ENCODE results near the gene NAXE. TPM values are rescaled to one million over a fixed set of nuclear protein-coding genes. Genes with fewer than 3 reads are reported as not detected.

Gene NAXE
- total and polyA plus RNA-seq, 2 of the 13 experiments (the other 11 are each of a cell fraction or from before 2014, with no cell fraction given) = 39.4 to 59.4 TPM

DNA sequence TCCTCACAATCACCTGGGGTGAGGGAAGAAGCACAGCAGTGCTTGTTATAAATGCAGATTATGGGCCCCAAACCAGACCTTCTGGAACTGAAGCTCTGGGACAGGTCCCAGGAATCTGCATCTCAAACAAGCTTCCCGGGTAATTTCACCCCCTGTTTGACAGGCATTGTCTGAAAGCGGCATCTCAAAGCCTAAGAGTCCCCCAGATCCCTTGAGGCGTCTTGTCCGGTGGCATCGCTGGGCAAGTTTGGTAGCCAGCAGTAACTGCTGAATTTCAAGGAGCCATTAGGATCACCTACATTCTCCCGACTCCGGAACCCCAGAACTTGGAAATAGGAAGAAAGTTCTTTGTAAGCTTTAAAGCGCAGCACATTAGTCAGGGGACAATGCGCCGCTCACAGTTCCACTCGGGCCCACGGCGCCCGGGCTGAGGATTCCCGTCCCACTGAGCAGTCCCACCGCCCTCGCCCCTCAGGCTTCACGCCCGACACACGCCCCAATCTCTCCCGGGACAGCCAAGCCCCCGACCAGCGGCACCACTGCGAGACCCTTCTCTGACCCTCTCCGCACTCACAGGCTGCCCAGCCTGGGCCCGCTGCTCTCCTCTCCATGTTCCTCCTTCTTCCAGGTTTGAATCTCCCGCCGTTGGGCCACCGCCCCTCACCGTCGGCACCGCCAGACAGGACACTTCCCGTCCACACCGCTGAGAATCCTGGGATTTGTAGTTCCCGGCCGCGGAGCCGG, 19.5 kb upstream of the NAXE start, which contains the start of gene IQGAP3 (continued):
- TF ChIP-seq ZNF33A (CRISPR knock-in tag; IDR thresholded peaks at IDR 0.05; ENCODE audit: borderline replicate concordance) (no peak), ZNF33B (CRISPR knock-in tag; IDR thresholded peaks at IDR 0.05) (no peak), ZSCAN9 (CRISPR knock-in tag; IDR thresholded peaks at IDR 0.05; ENCODE audit: borderline replicate concordance) (no peak), NR2F1 (CRISPR knock-in tag; IDR thresholded peaks at IDR 0.05) (no peak), ELF4 (CRISPR knock-in tag; IDR thresholded peaks at IDR 0.05; ENCODE audit: borderline replicate concordance) (no peak), HMG20A (CRISPR knock-in tag; IDR thresholded peaks at IDR 0.05; ENCODE audit: borderline replicate concordance) (no peak), ZNF775 (CRISPR knock-in tag; IDR thresholded peaks at IDR 0.05; ENCODE audit: borderline replicate concordance) (no peak), HNRNPLL (IDR thresholded peaks at IDR 0.05; ENCODE audit: low read depth, low read length, poor library complexity, severe bottlenecking) (no peak), ZNF124 (CRISPR knock-in tag; IDR thresholded peaks at IDR 0.05) (no peak), PHB2 (IDR thresholded peaks at IDR 0.05; ENCODE audit: partially characterized antibody) (no peak), SRF (IDR thresholded peaks at IDR 0.05; ENCODE audit: low read depth, low read length) (no peak), ZFP90 (CRISPR knock-in tag; IDR thresholded peaks at IDR 0.05; ENCODE audit: borderline replicate concordance) (no peak; the same call in 1 of the 2 replicates), RFX3 (CRISPR knock-in tag; IDR thresholded peaks at IDR 0.05) (no peak), TOPORS (CRISPR knock-in tag; IDR thresholded peaks at IDR 0.05) (peak; percentile 62; the same call in 1 of the 2 replicates), ZNF468 (CRISPR knock-in tag; IDR thresholded peaks at IDR 0.05) (no peak), TOE1 (CRISPR knock-in tag; IDR thresholded peaks at IDR 0.05) (no peak)
- TF ChIP-seq, protein P1, sequence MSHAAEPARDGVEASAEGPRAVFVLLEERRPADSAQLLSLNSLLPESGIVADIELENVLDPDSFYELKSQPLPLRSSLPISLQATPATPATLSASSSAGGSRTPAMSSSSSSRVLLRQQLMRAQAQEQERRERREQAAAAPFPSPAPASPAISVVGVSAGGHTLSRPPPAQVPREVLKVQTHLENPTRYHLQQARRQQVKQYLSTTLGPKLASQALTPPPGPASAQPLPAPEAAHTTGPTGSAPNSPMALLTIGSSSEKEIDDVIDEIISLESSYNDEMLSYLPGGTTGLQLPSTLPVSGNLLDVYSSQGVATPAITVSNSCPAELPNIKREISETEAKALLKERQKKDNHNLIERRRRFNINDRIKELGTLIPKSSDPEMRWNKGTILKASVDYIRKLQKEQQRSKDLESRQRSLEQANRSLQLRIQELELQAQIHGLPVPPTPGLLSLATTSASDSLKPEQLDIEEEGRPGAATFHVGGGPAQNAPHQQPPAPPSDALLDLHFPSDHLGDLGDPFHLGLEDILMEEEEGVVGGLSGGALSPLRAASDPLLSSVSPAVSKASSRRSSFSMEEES (CRISPR knock-in tag; IDR thresholded peaks at IDR 0.05) = 0 out of 2 replicates have a peak, but pooled peaks have one; percentile 43
- TF ChIP-seq, protein P2, sequence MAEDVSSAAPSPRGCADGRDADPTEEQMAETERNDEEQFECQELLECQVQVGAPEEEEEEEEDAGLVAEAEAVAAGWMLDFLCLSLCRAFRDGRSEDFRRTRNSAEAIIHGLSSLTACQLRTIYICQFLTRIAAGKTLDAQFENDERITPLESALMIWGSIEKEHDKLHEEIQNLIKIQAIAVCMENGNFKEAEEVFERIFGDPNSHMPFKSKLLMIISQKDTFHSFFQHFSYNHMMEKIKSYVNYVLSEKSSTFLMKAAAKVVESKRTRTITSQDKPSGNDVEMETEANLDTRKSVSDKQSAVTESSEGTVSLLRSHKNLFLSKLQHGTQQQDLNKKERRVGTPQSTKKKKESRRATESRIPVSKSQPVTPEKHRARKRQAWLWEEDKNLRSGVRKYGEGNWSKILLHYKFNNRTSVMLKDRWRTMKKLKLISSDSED (CRISPR knock-in tag; IDR thresholded peaks at IDR 0.05) = no peak
- TF ChIP-seq, protein P3, sequence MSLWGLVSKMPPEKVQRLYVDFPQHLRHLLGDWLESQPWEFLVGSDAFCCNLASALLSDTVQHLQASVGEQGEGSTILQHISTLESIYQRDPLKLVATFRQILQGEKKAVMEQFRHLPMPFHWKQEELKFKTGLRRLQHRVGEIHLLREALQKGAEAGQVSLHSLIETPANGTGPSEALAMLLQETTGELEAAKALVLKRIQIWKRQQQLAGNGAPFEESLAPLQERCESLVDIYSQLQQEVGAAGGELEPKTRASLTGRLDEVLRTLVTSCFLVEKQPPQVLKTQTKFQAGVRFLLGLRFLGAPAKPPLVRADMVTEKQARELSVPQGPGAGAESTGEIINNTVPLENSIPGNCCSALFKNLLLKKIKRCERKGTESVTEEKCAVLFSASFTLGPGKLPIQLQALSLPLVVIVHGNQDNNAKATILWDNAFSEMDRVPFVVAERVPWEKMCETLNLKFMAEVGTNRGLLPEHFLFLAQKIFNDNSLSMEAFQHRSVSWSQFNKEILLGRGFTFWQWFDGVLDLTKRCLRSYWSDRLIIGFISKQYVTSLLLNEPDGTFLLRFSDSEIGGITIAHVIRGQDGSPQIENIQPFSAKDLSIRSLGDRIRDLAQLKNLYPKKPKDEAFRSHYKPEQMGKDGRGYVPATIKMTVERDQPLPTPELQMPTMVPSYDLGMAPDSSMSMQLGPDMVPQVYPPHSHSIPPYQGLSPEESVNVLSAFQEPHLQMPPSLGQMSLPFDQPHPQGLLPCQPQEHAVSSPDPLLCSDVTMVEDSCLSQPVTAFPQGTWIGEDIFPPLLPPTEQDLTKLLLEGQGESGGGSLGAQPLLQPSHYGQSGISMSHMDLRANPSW (CRISPR knock-in tag; IDR thresholded peaks at IDR 0.05; ENCODE audit: borderline replicate concordance) = no peak; the same call in 1 of the 2 replicates
- TF ChIP-seq, protein P4, sequence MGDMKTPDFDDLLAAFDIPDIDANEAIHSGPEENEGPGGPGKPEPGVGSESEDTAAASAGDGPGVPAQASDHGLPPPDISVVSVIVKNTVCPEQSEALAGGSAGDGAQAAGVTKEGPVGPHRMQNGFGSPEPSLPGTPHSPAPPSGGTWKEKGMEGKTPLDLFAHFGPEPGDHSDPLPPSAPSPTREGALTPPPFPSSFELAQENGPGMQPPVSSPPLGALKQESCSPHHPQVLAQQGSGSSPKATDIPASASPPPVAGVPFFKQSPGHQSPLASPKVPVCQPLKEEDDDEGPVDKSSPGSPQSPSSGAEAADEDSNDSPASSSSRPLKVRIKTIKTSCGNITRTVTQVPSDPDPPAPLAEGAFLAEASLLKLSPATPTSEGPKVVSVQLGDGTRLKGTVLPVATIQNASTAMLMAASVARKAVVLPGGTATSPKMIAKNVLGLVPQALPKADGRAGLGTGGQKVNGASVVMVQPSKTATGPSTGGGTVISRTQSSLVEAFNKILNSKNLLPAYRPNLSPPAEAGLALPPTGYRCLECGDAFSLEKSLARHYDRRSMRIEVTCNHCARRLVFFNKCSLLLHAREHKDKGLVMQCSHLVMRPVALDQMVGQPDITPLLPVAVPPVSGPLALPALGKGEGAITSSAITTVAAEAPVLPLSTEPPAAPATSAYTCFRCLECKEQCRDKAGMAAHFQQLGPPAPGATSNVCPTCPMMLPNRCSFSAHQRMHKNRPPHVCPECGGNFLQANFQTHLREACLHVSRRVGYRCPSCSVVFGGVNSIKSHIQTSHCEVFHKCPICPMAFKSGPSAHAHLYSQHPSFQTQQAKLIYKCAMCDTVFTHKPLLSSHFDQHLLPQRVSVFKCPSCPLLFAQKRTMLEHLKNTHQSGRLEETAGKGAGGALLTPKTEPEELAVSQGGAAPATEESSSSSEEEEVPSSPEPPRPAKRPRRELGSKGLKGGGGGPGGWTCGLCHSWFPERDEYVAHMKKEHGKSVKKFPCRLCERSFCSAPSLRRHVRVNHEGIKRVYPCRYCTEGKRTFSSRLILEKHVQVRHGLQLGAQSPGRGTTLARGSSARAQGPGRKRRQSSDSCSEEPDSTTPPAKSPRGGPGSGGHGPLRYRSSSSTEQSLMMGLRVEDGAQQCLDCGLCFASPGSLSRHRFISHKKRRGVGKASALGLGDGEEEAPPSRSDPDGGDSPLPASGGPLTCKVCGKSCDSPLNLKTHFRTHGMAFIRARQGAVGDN (CRISPR knock-in tag; IDR thresholded peaks at IDR 0.05) = peak; percentile 76

Measured in HepG2 (cell line).